Right renal pelvis (tissue), 4 donors: Measurements from ENCODE around the gene FOSL2. TPM values are rescaled to one million over a fixed set of nuclear protein-coding genes. Genes with fewer than 3 reads are reported as not detected.

Experiments
- DNase-seq, 4 donors: peaks; one replicate each; pipeline ENCODE4 v3.0.0-alpha.2; 2013; ENCODE audit warnings: low read depth in 4 of 4, low spot score in 3 of 4, missing footprints in 1 of 4
- polyA plus RNA-seq, 4 donors: library from polyadenylated mRNA; unstranded; fragments of 120-200 nt; gene quantifications; one replicate each; pipeline ENCODE4 v1.2.1, GENCODE V29; 2013; ENCODE audit not compliant: insufficient read length in 4 of 4

Gene FOSL2
- polyA plus RNA-seq, 4 donors: 24.0 to 38.5 (median 29.4) TPM

DNA sequence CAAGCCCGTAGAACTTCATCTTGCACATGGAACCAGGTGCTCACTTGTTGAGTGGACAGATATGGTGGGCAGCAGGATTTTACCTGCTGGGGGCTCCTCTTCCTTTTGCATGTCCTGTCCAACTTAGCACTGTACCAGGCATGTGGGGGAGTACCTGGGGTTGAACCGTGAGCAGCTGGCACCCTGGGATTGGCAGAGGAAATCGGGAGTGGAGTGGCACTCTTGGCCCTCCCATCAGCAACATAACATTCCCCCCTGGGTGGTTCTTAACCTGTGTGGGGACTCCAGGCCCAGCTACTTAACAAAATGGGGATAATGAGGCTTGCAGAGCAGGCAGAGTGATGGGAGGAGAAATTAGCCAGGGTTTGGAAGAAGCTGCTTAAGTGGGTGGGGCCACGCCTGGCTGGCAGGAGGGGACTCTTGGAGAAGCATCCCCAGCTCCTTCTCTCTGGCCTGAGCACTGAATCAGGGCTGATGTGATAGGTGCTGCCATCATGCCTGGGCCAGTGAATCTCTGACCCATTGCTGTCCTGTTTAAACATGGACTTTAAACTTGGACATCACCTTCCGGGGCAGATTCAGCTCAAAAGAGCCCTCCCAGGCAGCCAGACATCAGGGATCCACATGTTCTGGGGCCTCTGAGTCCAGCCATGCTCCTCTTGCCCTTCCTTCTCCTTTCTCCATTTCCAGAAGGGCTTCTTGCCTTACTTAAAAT, 15.5 kb downstream of the FOSL2 start:
- DNase-seq: no peak

DNA sequence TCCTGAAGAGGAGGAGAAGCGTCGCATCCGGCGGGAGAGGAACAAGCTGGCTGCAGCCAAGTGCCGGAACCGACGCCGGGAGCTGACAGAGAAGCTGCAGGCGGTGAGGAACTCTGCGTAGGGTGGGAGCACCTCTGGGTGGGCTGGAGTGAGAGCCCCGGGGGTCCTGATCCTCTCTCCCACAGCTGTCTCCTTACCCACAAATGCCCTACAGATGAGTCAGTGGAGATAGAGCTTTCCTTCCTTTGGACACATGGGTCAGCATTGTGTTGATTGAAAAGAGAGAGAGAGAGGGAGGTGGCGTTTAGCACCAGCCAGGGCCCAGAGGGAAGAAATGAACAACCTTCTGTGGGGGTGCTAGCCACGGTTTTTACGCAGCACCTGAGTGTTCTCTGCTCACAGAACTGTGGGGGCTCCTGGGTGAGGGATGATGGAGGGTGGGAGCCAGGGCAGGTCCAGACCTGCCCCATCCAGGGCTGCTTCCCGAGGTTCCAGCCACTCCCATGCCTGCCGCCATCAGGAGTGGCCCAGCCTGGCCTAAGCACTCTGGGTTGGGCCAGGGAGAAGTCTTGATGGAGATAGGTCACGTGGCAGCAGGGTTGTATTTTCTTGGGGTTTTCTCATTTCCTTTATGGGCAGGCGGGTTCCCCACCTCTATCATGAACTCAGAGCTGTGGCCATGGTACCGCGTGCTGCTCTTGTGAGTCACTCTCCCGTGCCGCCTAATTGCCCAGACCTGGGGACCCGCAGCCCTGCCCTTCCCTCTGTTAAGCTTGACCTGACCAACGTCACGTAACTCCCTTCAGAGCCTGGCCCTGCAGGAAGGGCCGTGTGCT, 16.3 kb downstream of the FOSL2 start:
- no peak for DNase-seq

DNA sequence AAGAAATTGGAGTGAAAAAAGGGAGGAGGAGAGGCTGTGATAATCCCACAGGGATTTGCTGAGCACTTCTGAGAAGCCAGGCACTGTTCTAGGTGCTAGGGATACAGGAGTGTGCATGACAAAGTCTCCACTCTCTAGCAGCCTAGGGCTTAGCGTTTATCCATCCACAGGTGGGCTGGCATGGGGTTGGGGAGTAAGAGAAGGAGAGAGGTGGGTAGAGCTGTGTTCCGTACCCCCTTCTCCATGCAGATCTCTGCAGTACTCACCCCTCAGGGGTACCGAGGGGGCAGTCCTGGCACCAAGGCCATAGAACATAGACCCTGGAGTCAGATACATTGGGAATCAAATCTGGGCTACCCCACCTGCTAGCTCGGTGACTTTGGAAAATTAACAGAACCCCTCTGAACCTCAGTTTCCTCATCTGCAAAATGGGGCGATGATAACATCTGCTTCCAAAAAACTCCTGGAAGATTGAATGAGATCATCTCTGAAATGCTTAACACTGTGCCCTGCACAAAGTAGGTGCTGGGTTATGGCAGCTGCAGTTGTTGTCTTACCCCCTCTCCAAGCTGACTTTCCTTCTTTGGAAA, 18.6 kb downstream of the FOSL2 start:
- DNase-seq: no peak

DNA sequence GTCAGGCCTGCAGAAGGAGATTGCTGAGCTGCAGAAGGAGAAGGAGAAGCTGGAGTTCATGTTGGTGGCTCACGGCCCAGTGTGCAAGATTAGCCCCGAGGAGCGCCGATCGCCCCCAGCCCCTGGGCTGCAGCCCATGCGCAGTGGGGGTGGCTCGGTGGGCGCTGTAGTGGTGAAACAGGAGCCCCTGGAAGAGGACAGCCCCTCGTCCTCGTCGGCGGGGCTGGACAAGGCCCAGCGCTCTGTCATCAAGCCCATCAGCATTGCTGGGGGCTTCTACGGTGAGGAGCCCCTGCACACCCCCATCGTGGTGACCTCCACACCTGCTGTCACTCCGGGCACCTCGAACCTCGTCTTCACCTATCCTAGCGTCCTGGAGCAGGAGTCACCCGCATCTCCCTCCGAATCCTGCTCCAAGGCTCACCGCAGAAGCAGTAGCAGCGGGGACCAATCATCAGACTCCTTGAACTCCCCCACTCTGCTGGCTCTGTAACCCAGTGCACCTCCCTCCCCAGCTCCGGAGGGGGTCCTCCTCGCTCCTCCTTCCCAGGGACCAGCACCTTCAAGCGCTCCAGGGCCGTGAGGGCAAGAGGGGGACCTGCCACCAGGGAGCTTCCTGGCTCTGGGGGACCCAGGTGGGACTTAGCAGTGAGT, 19.4 kb downstream of the FOSL2 start:
- DNase-seq: no peak

DNA sequence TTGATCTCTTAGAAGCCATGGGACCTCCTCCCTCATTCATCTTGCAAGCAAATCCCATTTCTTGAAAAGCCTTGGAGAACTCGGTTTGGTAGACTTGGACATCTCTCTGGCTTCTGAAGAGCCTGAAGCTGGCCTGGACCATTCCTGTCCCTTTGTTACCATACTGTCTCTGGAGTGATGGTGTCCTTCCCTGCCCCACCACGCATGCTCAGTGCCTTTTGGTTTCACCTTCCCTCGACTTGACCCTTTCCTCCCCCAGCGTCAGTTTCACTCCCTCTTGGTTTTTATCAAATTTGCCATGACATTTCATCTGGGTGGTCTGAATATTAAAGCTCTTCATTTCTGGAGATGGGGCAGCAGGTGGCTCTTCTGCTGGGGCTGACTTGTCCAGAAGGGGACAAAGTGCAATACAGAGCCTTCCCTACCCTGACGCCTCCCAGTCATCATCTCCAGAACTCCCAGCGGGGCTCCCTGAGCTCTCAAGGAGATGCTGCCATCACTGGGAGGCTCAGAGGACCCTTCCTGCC, 20.0 kb downstream of the FOSL2 start:
- DNase-seq: no peak

DNA sequence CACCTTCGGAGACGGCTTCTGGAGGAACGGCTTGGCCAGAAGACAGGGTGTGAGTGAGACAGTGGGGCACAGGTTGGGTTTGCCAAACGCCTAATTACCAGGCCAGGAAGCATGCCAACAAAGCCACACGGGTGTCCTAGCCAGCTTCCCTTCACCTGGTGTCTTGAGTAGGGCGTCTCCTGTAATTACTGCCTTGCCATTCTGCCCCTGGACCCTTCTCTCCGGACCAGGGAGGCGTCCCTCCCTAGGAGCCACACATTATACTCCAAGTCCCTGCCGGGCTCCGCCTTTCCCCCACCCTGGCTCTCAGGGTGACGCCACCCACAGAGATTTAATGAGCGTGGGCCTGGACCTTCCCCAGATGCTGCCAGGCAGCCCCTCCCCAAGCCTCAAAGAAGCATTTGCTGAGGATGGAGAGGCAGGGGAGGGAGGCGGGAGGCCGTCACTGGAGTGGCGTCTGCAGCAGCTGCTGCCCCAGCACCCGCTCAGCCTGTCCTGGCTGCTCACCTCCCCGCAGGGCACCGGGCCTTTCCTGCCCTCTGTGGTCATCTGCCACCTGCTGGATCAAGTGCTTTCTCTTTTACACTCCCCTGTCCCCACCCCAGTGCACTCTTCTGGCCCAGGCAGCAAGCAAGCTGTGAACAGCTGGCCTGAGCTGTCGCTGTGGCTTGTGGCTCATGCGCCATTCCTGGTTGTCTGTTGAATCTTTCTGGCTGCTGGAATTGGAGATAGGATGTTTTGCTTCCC, 20.7 kb downstream of the FOSL2 start:
- DNase-seq: no peak

DNA sequence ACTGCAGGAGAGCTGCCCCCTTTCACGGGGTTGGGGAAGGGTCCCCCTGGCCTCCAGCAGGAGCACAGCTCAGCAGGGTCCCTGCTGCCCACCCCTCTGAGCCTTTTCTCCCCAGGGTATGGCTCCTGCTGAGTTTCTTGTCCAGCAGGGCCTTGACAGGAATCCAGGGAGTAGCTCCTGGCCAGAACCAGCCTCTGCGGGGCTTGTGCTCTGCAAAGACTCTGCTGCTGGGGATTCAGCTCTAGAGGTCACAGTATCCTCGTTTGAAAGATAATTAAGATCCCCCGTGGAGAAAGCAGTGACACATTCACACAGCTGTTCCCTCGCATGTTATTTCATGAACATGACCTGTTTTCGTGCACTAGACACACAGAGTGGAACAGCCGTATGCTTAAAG, 21.2 kb downstream of the FOSL2 start:
- no peak for DNase-seq

DNA sequence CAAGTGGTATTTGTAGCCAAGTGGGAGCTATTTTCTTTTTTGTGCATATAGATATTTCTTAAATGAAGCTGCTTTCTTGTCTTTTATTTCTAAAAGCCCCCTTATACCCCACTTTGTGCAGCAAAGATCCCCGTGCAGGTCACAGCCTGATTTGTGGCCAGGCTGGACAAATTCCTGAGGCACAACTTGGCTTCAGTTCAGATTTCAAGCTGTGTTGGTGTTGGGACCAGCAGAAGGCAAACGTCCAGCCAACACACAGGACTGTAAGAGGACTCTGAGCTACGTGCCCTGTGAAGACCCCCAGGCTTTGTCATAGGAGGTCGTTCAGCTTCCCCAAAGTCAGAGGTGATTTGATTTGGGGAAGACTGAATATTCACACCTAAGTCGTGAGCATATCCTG, 21.9 kb downstream of the FOSL2 start:
- DNase-seq: no peak

DNA sequence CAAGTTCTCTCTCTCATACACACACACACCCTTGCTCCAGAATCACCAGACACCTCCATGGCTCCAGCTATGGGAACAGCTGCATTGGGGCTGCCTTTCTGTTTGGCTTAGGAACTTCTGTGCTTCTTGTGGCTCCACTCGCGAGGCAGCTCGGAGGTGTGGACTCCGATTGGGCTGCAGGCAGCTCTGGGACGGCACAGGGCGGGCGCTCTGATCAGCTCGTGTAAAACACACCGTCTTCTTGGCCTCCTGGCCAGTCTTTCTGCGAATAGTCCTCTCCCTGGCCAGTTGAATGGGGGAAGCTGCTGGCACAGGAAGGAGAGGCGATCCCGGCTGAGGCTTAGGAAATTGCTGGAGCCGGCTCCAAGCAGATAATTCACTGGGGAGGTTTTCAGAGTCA, 22.4 kb downstream of the FOSL2 start:
- DNase-seq: no peak

DNA sequence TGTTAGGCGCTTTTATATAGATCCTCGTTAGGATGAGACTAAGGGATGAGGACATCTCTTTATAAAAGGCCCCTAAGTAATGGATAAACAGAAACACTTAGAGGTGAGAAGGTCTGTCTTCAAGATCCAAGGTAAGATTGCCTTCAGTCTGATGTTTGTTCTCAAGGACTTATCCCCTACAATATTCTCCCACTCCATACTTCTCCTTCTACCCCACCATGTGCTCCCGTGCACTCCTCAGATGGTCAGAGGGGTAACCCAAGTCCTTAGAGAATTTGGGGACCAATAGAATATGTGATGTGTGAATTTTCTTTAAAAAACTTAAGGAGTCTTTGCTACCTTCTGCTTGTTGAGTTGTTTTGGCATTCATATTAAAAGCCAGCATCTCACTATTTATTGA, 23.1 kb downstream of the FOSL2 start:
- DNase-seq: no peak

DNA sequence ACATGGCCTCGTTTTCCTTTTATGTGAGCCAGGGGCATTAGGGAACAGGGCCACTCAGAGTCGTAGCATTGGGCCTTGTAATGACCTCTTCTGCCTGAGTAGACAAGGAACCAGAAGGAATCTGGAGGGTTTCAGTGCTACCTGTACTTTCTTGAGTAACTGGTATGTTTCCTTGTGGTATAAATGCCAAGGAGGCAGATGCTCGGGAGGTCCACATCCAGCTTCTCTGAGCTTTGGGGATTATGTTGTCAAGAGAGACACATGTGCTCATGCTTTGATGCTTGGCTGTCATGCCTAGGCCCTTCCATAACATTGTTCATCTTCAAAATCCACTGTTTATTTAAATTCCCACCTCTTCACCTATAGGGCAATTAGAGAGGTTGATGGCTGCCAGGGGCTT, 26.3 kb downstream of the FOSL2 start:
- no peak for DNase-seq

DNA sequence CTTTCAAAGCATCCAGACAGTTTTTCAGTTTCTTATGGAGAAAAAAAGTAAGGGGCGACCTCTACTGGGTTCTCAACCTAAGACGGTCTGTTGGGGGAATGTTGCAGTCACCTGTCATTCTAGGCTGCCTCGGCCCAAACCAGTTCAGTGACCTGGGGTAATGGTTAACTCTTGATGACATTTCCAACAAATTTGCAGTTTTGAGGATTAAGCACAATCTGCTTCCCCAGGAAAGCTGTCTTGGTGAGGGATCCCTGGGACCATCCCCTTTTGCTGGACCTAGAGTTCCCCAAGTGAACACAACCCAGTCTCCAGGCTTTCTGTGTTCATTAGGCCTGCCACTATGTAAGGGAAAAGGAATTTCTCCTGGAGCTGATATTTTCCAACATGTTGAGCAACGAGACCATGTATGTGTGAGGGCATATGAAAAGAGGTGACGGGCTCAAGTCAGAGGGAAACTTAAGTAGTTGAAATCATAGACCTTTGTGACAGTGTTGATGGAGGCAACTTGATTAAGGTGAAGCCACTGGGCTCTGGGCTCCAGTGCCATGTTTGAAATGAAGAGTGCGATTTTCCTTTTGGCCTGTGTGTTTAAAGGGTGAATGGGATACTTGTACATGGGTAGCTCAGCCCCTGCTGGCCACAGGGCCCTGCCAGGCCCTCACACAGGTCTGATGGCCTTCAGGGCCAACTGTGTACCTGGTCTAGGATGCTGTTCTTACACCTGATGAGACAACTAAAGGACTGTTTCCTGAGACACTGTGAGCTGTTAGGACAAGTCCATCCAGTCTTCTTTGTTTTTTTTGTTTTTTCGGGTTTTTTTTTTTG, 27.0 kb downstream of the FOSL2 start:
- DNase-seq: no peak

DNA sequence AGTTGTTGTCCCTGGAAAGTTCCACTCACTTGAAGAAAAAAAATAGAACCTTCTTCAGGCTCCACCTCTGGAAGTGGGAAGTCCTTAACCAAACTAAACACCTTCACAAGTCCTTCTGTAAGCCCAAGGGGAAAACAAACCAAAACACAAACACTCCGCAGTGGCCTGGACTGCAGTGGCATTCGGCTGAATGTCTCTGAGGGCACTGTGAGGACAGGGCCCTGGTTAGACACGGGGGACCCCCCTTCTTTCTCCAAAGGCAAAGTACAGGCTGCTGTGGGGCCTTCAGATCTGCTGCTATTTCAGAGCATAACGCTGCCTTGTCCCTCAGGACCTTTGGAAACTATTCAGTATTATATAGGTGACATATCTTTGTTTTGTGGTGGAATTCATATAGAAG, 28.1 kb downstream of the FOSL2 start:
- DNase-seq: no peak

DNA sequence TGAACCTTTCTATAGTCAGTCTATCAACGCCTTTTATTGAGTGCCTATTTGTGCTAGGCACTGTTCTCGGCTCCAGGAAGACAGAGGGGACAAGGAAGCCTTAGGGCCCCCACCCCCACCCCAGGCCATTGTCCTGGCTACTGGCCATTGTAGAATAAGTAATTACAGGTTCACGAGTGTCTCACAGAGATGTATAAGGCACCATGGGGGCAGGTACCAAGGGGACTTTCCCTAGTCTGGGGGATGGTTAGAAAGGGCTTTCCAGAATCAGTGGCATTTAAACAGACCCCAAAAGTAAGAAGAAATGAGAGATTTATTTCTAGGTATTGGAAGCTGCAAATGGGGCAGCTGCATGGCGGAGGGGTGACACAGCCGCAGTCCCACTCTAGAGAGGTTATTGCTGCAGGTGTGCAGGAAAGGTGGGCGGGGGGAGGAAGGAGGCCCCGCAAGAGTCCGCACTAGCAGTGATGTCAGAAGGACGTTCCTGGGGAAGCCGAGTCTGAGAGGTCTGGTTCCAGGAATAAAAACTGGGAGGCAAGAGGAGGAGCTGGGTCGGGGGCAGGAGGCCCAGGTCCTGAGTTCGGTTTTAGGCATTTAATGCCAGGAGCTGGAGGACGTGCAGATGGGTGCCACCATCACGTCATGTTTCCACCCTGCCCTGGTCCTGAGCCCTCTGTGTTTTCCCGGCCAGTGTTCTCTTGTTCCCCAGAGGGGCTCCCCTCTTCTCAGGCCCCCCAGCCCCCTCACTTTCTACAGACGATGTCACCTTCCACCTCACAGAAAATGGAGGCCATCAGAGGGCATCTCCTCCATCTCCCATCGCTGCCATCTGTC, 30.5 kb downstream of the FOSL2 start:
- DNase-seq: no peak

DNA sequence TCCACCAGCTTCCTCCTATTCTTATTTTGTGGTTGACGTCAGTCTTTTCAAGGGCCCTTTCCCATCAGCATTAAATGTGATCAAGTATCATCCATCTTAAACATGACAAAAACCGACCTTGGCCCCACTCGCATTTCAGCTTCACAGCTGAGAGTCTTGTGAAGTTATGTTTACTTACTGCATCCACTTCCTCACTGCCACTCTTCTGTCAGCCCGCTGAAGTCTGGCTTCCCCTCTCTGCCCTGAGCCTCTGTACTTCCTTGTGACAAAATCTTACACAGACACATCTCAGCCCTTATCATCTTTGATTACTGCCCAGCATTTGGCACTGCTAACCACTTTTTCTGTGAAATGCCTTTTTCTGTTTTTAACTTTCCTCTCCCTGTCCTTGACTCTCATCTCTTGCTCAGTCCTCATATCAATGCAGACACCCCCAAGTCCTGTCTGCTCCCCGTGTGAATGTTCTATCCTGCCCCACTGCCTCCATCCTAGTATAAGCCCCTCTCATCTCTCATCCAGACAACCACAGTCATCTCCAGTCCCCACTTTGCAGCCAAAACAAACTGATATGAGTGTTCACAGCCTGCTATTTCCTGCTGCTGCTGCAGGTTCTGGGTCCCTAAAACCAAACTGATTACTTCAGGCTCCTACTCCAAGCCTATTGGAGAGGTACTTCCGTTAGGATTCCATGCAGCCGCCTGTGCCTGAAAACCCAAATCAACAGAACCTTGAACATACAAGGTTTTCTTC, 31.4 kb downstream of the FOSL2 start:
- DNase-seq: no peak

DNA sequence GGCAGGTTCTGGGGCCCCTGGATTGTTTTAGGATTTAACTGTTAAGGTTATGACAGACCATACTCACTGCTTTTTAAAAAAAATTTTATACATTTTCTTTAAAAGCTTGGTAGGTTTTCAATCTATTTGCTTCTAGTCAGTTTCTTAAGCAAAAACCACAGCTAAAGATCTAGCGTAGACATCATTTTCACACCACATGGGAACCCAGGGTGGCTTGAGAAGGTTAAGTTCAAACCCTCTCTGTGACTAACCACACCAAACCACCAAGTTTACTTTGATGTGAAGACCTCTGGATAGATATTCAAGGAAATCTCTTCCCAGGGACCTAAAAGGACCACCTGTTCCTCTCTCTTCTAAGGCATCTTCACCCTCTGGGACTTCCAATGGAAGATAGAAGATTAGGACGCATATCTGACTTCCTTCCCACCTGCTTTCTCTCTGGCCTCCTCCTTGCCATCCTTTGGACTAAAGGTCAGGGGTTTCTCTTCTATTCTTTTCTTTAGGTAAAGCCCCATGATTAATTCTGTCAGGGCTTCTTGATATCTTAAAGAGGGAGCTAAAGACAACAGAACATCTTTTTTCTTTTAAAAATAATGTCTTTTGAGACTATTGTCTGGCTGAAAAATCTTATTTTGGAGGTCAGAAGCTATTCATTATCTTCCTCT, 32.3 kb downstream of the FOSL2 start:
- DNase-seq: no peak

DNA sequence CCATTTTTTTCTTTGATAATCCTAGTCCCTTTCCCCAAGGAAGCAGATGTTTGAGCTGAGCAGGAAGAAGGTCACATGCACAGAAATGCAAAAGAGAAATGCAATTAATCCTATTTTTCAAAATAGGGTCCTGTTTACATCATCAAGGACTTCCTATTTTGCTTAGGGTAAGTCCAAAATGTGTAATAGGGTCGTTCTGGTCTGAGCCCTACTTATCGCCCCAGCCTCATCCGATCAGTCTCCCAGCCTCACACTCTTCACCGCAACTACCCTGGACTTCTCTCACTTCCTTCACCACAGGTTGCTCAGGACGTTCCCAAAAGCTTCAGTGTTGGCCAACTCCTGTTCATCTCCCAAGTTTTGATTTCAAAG, 32.8 kb downstream of the FOSL2 start:
- no peak for DNase-seq
